ENCODE data around the gene WDFY3. TPM values are rescaled to one million over a fixed set of nuclear protein-coding genes. Genes with fewer than 3 reads are reported as not detected.

WDFY3 gene
- total and polyA plus RNA-seq, 2 experiments from 2014 or later: 8.0 to 89.0 TPM

GRCh38 chr4:84917869-84918600, 48.5 kb downstream of the WDFY3 start:
- Histone ChIP-seq H4K20me1 (replicated peaks; ENCODE audit: insufficient read depth) (no peaks in the 10 kb centered on the region), H3K4me2 (no peak overlapping the region), H3K27ac (ENCODE audit: low read depth) (no peak overlapping the region), H2AFZ (no peak overlapping the region), H3K27me3 (ENCODE audit: insufficient read depth) (no peaks in the 10 kb centered on the region), H3F3A (replicated peaks; ENCODE audit: low read depth) (no peaks in the 10 kb centered on the region), H3K4me1 (ENCODE audit: insufficient read depth) (peaks cover 38% of the 10 kb centered on the region), H3K79me2 (replicated peaks; ENCODE audit: insufficient read depth) (peaks cover 66% of the 10 kb centered on the region), H3K36me3 (ENCODE audit: insufficient read depth) (no peaks in the 10 kb centered on the region), H3K4me3 (no peak overlapping the region), H3K9me2 (ENCODE audit: insufficient read depth) (no peaks in the 10 kb centered on the region)
- TF ChIP-seq POLR2AphosphoS5 (IDR thresholded peaks at IDR 0.05; ENCODE audit: low read depth) (no peak), EZH2 (IDR thresholded peaks at IDR 0.05; ENCODE audit: low read depth, unreplicated experiment) (no peak)
- no peak for DNase-seq (ENCODE audit: low spot score)
- Mint-ChIP-seq H3K4me1 (peaks cover 42% of the 10 kb centered on the region), H3K9me3 (no peaks in the 10 kb centered on the region), H3K36me3 (ENCODE audit: low read depth) (peaks cover 26% of the 10 kb centered on the region), H3K27ac (peak overlapping the region; percentile 37; the same call in 1 of the 2 replicates), H3K27me3 (ENCODE audit: insufficient read depth, low read depth, poor library complexity) (no peaks in the 10 kb centered on the region), H3K4me3 (no peak overlapping the region)
- no peak for ATAC-seq

DNA sequence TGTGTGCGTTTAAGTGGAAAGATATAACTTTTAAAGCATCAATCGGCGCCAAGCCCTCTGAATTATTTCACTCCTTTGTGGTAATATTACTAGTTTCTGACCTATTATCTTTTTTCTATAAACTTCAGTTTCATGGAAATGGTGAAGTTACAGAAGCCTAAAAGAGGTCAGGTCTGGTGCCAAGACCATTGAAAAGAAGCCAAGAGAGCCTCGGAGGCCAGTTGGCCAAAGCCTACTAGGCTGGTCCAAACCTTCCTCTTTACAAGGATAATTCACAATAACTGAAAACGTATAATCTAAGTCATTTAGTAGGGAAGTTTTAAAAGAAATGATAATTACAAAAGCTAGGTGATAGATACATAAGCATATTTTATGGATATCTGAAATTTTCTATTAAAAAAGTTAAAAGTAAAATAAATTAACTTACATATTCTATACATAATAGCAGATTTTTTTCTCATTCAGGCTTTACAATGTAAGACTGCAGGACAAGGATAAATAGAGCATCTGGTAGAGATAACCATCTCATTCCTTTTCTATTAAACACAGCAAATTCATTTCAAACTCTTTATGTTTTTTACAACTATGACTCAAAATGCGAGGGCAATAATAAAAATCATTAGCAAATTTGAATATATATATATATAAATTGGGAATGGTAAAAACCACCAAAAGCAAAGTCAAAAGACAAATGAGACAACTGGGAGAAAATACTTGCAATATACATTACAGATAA, 49.2 kb downstream of the WDFY3 start:
- no peaks in the 10 kb centered on the region for H3K27me3 ChIP-seq (ENCODE audit: insufficient read depth)
- H3K4me3 ChIP-seq: no peak overlapping the region
- no peak overlapping the region for H3K4me3 Mint-ChIP-seq
- no peaks in the 10 kb centered on the region for H3F3A ChIP-seq (replicated peaks; ENCODE audit: low read depth)
- peaks cover 30% of the 10 kb centered on the region for H3K36me3 Mint-ChIP-seq (ENCODE audit: low read depth)
- no peak overlapping the region; the same call in 1 of the 2 replicates for H3K27ac Mint-ChIP-seq
- peaks cover 70% of the 10 kb centered on the region for H3K79me2 ChIP-seq (replicated peaks; ENCODE audit: insufficient read depth)
- peaks cover 34% of the 10 kb centered on the region for H3K4me1 Mint-ChIP-seq
- no peaks in the 10 kb centered on the region for H3K9me3 Mint-ChIP-seq
- H3K4me2 ChIP-seq: peak overlapping the region; percentile 25
- DNase-seq (ENCODE audit: low spot score): no peak
- no peaks in the 10 kb centered on the region for H3K27me3 Mint-ChIP-seq (ENCODE audit: insufficient read depth, low read depth, poor library complexity)
- no peaks in the 10 kb centered on the region for H3K9me2 ChIP-seq (ENCODE audit: insufficient read depth)
- ATAC-seq: no peak
- H2AFZ ChIP-seq: no peak overlapping the region
- H3K36me3 ChIP-seq (ENCODE audit: insufficient read depth): no peaks in the 10 kb centered on the region
- no peaks in the 10 kb centered on the region for H4K20me1 ChIP-seq (replicated peaks; ENCODE audit: insufficient read depth)
- no peak overlapping the region for H3K27ac ChIP-seq (ENCODE audit: low read depth)
- peaks cover 33% of the 10 kb centered on the region for H3K4me1 ChIP-seq (ENCODE audit: insufficient read depth)
- TF ChIP-seq ETS1 (IDR thresholded peaks at IDR 0.05) (no peak), POLR2AphosphoS5 (IDR thresholded peaks at IDR 0.05; ENCODE audit: low read depth) (no peak), ZNF114 (CRISPR knock-in tag; IDR thresholded peaks at IDR 0.05) (no peak), JUNB (IDR thresholded peaks at IDR 0.05; ENCODE audit: unreplicated experiment) (no peak), CREB1 (CRISPR knock-in tag; IDR thresholded peaks at IDR 0.05; ENCODE audit: low read depth) (no peak), CTCF (conservative IDR thresholded peaks at IDR 0.05; ENCODE audit: low read depth in 2 of 2) (no peak), ZNF331 (CRISPR knock-in tag; IDR thresholded peaks at IDR 0.05; ENCODE audit: low read depth) (no peak), ZNF462 (CRISPR knock-in tag; IDR thresholded peaks at IDR 0.05) (no peak)
